ENCODE measurements around the gene TMEM255A.

DNA sequence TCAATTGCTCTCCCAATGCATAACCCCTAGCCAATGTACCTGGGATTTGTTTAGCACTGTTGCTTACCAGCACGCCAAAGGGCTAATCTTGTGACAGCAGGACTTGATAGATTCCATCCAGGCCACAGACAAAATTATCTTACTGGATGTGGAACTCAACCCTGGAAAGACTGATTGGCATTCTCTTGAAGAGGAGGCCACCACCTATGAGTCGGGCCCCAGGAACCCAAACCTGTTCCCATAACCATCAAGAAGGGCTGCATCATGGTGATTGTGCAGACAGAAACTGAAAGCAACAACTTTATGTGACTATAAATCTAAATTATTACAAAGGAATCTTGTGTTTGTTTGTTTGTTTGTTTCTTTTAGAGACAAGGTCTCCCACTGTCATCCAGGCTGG, 19.9 kb upstream of the TMEM255A start:
- TF ChIP-seq, protein P1, sequence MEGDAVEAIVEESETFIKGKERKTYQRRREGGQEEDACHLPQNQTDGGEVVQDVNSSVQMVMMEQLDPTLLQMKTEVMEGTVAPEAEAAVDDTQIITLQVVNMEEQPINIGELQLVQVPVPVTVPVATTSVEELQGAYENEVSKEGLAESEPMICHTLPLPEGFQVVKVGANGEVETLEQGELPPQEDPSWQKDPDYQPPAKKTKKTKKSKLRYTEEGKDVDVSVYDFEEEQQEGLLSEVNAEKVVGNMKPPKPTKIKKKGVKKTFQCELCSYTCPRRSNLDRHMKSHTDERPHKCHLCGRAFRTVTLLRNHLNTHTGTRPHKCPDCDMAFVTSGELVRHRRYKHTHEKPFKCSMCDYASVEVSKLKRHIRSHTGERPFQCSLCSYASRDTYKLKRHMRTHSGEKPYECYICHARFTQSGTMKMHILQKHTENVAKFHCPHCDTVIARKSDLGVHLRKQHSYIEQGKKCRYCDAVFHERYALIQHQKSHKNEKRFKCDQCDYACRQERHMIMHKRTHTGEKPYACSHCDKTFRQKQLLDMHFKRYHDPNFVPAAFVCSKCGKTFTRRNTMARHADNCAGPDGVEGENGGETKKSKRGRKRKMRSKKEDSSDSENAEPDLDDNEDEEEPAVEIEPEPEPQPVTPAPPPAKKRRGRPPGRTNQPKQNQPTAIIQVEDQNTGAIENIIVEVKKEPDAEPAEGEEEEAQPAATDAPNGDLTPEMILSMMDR (conservative IDR thresholded peaks at IDR 0.05; ENCODE audit: low read depth, low read length) = no peak
- TF ChIP-seq EZH2 (IDR thresholded peaks at IDR 0.05; ENCODE audit: low read length, unreplicated experiment) = no peak
